Trophoblast cell (in vitro differentiated cells and primary cell): ENCODE measurements around the gene TNP1.

ENCODE experiments used
- DNase-seq, 2 donors: peaks; one replicate each; pipeline ENCODE4 v3.0.0-alpha.2; 2016
- H2AFZ ChIP-seq: 2 replicates; pipeline ENCODE4 v1.6.1; 2013; ENCODE audit warnings: low read length, moderate library complexity, mild to moderate bottlenecking; ENCODE audit not compliant: insufficient read depth, poor library complexity
- H2AK5ac ChIP-seq: 2 replicates; pipeline ENCODE4 v1.6.1; 2013; ENCODE audit warnings: mild to moderate bottlenecking, low read length
- H2BK120ac ChIP-seq: 2 replicates; pipeline ENCODE4 v1.6.1; 2013; ENCODE audit warnings: low read length, mild to moderate bottlenecking, moderate library complexity; ENCODE audit not compliant: insufficient read depth, poor library complexity
- H2BK12ac ChIP-seq: 2 replicates; pipeline ENCODE4 v1.6.1; 2013; ENCODE audit warnings: mild to moderate bottlenecking, low read length, moderate library complexity
- H2BK5ac ChIP-seq: 2 replicates; pipeline ENCODE4 v1.6.1; 2013; ENCODE audit warnings: low read length, low read depth, moderate library complexity, mild to moderate bottlenecking; ENCODE audit not compliant: poor library complexity
- H3K14ac ChIP-seq: 2 replicates; pipeline ENCODE4 v1.6.1; 2013; ENCODE audit warnings: mild to moderate bottlenecking, low read length
- H3K18ac ChIP-seq: 2 replicates; pipeline ENCODE4 v1.6.1; 2013; ENCODE audit warnings: mild to moderate bottlenecking, low read length
- H3K23ac ChIP-seq: 2 replicates; pipeline ENCODE4 v1.6.1; 2013; ENCODE audit warnings: low read length
- H3K27ac ChIP-seq: 2 replicates; pipeline ENCODE4 v1.5.1; 2013; ENCODE audit warnings: low read depth, mild to moderate bottlenecking, inconsistent platforms, low read length, moderate library complexity
- H3K27me3 ChIP-seq: 2 replicates; pipeline ENCODE4 v1.6.1; 2013; ENCODE audit warnings: inconsistent platforms, mild to moderate bottlenecking, low read length, moderate library complexity; ENCODE audit not compliant: insufficient read depth
- H3K36me3 ChIP-seq, 2 experiments: 1 replicate in 1 of 2; 2 replicates in 1 of 2; pipeline ENCODE4 v1.6.1; 2013; ENCODE audit warnings: low read length in 2 of 2, mild to moderate bottlenecking in 2 of 2, moderate library complexity in 1 of 2; ENCODE audit not compliant: insufficient read depth in 2 of 2, control insufficient read depth in 1 of 2
- H3K4ac ChIP-seq: 2 replicates; pipeline ENCODE4 v1.6.1; 2013; ENCODE audit warnings: low read depth, mild to moderate bottlenecking, low read length, moderate library complexity
- H3K4me1 ChIP-seq, 2 experiments: 1 replicate in 1 of 2; 2 replicates in 1 of 2; pipeline ENCODE4 v1.6.1; 2013; ENCODE audit warnings: low read length in 2 of 2, mild to moderate bottlenecking in 2 of 2, moderate library complexity in 1 of 2; ENCODE audit not compliant: insufficient read depth in 2 of 2, control insufficient read depth in 1 of 2
- H3K4me2 ChIP-seq: 2 replicates; pipeline ENCODE4 v1.6.1; 2013; ENCODE audit warnings: inconsistent platforms, mild to moderate bottlenecking, low read length, moderate library complexity
- H3K4me3 ChIP-seq: 2 replicates; pipeline ENCODE4 v1.5.1; 2013; ENCODE audit warnings: mild to moderate bottlenecking, low read depth, low read length, inconsistent platforms
- H3K79me1 ChIP-seq: one replicate; pipeline ENCODE4 v1.6.1; 2013; ENCODE audit warnings: low read length
- H3K79me2 ChIP-seq: 2 replicates; pipeline ENCODE4 v1.6.1; 2013; ENCODE audit warnings: low read length, mild to moderate bottlenecking; ENCODE audit not compliant: control insufficient read depth, insufficient read depth, poor library complexity
- H3K9ac ChIP-seq: 2 replicates; pipeline ENCODE4 v1.6.1; 2013; ENCODE audit warnings: mild to moderate bottlenecking, low read length
- H3K9me3 ChIP-seq: 2 replicates; pipeline ENCODE4 v1.6.1; 2013; ENCODE audit warnings: low read depth, mild to moderate bottlenecking, control low read depth, inconsistent platforms, low read length; ENCODE audit not compliant: insufficient read depth
- H4K12ac ChIP-seq: 2 replicates; pipeline ENCODE4 v1.6.1; 2013; ENCODE audit warnings: low read depth, mild to moderate bottlenecking, low read length, moderate library complexity
- H4K8ac ChIP-seq: 2 replicates; pipeline ENCODE4 v1.6.1; 2013; ENCODE audit warnings: low read depth, mild to moderate bottlenecking, low read length, moderate library complexity
- H4K91ac ChIP-seq: one replicate; pipeline ENCODE4 v1.6.1; 2013; ENCODE audit warnings: low read depth, mild to moderate bottlenecking, low read length, moderate library complexity
- WGBS: extraction: QIAGEN DNeasy Blood & Tissue Kit; methylation state at CpG from one replicate; pipeline ENCODE4 v1.1.7; 2013; ENCODE audit warnings: missing lambda C conversion rate; ENCODE audit not compliant: insufficient read length, insufficient coverage; ENCODE audit errors: extremely low coverage; 5-methylcytosine and 5-hydroxymethylcytosine counted together

TNP1 gene

GRCh38 chr2:216855079-216855478 is 4.8 kb downstream of the TNP1 start:
- Histone ChIP-seq H2AFZ (no peak overlapping the region), H3K36me3 (no peaks in the 10 kb centered on the region), H3K4me3 (no peak overlapping the region), H4K12ac (no peak overlapping the region), H3K79me1 (no peaks in the 10 kb centered on the region), H4K91ac (no peak overlapping the region), H3K4me2 (no peak overlapping the region), H3K9ac (no peak overlapping the region), H4K8ac (no peak overlapping the region), H3K23ac (no peak overlapping the region), H3K27ac (no peak overlapping the region), H3K9me3 (no peaks in the 10 kb centered on the region), H2AK5ac (no peak overlapping the region), H3K4me1 (no peaks in the 10 kb centered on the region), H3K4ac (no peak overlapping the region), H3K14ac (no peak overlapping the region), H3K79me2 (no peaks in the 10 kb centered on the region), H3K27me3 (no peaks in the 10 kb centered on the region), H2BK5ac (no peak overlapping the region), H2BK120ac (no peak overlapping the region), H2BK12ac (no peak overlapping the region), H3K18ac (no peak overlapping the region)
- no peak for DNase-seq
- no CpG with 5 or more reads among the region's 4 CpGs for WGBS

- Histone ChIP-seq H2AK5ac (no peak overlapping the region), H3K27ac (no peak overlapping the region), H4K91ac (no peak overlapping the region), H3K9ac (no peak overlapping the region), H3K27me3 (no peaks in the 10 kb centered on the region), H3K4me3 (no peak overlapping the region), H4K8ac (no peak overlapping the region), H3K4me1 (no peaks in the 10 kb centered on the region), H3K23ac (no peak overlapping the region), H2AFZ (no peak overlapping the region), H4K12ac (no peak overlapping the region), H2BK12ac (no peak overlapping the region), H3K9me3 (no peaks in the 10 kb centered on the region), H3K4ac (no peak overlapping the region), H3K79me2 (no peaks in the 10 kb centered on the region), H3K79me1 (no peaks in the 10 kb centered on the region), H3K4me2 (no peak overlapping the region), H2BK5ac (no peak overlapping the region), H2BK120ac (no peak overlapping the region), H3K14ac (no peak overlapping the region), H3K18ac (no peak overlapping the region), H3K36me3 (no peaks in the 10 kb centered on the region)
- DNase-seq, result no peak
- no CpG with 5 or more reads among the region's 1 CpG for WGBS
These were observed 8.3 kb downstream of the TNP1 start for GRCh38 chr2:216851486-216852090.

DNA sequence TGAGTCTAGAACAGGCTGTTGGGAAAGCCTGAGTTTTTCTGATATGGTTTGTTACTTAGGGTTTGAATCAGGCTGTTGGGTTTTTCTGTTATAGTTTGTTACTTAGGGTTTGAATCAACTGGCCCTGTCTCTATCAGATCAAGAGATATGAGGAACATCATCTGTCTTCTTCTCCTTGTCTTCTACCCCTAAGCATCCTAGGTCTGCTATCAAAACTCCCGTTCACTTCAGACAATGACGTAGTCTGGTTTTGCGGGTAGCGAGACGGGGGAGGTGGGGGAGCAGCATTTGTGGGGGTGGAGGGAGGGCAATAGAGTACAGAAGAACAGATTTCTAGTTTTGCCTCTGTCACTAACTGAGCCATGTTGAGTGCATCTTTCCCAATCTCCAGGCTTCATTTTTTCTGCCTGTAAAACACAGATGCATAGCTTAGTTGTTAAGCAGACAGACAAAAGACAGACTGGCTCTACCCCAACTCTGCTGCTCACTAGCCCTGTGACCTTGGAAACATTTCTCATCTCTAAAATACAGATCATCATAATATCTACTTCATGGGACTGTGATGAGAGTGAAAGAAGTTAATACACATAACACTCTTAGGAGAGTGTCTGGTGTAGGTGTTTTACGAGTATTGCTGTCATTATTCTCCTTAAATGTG is 9.1 kb downstream of the TNP1 start:
- H3K79me2 ChIP-seq, result no peaks in the 10 kb centered on the region

GRCh38 chr2:216849987-216850386 is 9.9 kb downstream of the TNP1 start:
- Histone ChIP-seq H2BK5ac (no peak overlapping the region), H3K14ac (no peak overlapping the region), H3K36me3 (no peaks in the 10 kb centered on the region), H3K4me3 (peak overlapping the region; percentile 37), H3K79me2 (no peaks in the 10 kb centered on the region), H2BK120ac (no peak overlapping the region), H3K27me3 (no peaks in the 10 kb centered on the region), H3K4me1 (no peaks in the 10 kb centered on the region), H4K91ac (no peak overlapping the region), H2AFZ (no peak overlapping the region), H3K4ac (no peak overlapping the region), H4K12ac (no peak overlapping the region), H3K27ac (no peak overlapping the region), H3K18ac (no peak overlapping the region), H3K79me1 (no peaks in the 10 kb centered on the region), H3K4me2 (no peak overlapping the region), H2AK5ac (no peak overlapping the region), H3K23ac (no peak overlapping the region), H2BK12ac (no peak overlapping the region), H3K9ac (no peak overlapping the region), H3K9me3 (no peaks in the 10 kb centered on the region), H4K8ac (no peak overlapping the region)
- no peak for DNase-seq
- WGBS, result no CpG with 5 or more reads among the region's 10 CpGs

More for the DNA sequence above, 9.1 kb downstream of the TNP1 start:
- no peak overlapping the region for H4K8ac ChIP-seq
- H2AFZ ChIP-seq, result no peak overlapping the region
- H2BK12ac ChIP-seq, result no peak overlapping the region
- H3K9ac ChIP-seq, result no peak overlapping the region
- no CpG with 5 or more reads among the region's 6 CpGs for WGBS
- H4K12ac ChIP-seq, result no peak overlapping the region
- H3K4me1 ChIP-seq, result no peaks in the 10 kb centered on the region
- no peak overlapping the region for H3K4me2 ChIP-seq
- H3K14ac ChIP-seq, result no peak overlapping the region
- no peak overlapping the region for H3K27ac ChIP-seq
- no peak overlapping the region for H4K91ac ChIP-seq
- no peaks in the 10 kb centered on the region for H3K36me3 ChIP-seq
- no peak overlapping the region for H3K4me3 ChIP-seq
- H3K27me3 ChIP-seq, result no peaks in the 10 kb centered on the region
- no peaks in the 10 kb centered on the region for H3K9me3 ChIP-seq
- no peak overlapping the region for H3K18ac ChIP-seq
- H2BK5ac ChIP-seq, result no peak overlapping the region
- DNase-seq, result no peak
- H2AK5ac ChIP-seq, result no peak overlapping the region
- H3K4ac ChIP-seq, result no peak overlapping the region
- H3K79me1 ChIP-seq, result no peaks in the 10 kb centered on the region
- H3K23ac ChIP-seq, result no peak overlapping the region
- H2BK120ac ChIP-seq, result no peak overlapping the region
